HG03196 (cell line): ENCODE data around the gene SLC18A2.

Experiments
- ATAC-seq: cut with Tn5 transposase; IDR thresholded peaks from one replicate; pipeline ENCODE4 v1.9.1; 2021; ENCODE audit not compliant: unreplicated experiment

The SLC18A2 gene

DNA sequence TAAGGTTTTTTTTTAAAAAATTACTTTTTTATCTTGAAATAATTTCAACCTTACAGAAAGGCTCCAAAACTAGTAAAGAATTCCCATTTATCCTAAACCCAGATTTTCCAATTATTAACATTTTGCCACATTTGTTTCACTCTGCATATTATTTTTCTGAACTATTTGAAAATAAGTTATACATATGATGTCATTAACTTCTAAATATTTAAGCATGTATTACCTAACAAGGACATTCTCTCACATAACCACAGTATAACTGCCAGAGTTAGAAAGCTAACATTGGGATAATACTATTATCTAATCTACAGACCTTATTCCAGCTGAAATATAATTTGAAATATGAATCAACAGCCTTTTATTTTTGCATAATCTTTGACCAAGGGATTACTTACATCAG, 65.8 kb downstream of the SLC18A2 start:
- ATAC-seq = no peak

DNA sequence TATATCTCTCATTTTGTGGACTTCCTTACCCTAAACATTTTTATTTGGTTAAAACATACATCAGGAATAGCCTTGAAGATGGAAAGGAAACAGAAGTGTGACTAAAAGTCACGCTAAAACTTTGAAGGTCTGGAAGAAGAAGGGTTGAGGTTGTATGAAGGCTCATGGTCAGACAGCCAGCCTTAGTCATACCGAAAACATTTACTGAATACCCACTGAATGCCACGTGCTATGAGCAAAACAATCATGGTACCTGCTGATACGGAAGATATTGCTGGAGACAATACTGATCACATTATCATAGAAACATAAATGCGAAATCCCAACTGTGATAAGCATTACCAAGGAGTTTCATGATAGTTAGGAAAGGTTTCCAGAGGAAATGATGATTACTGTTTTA, 70.3 kb downstream of the SLC18A2 start:
- no peak for ATAC-seq

DNA sequence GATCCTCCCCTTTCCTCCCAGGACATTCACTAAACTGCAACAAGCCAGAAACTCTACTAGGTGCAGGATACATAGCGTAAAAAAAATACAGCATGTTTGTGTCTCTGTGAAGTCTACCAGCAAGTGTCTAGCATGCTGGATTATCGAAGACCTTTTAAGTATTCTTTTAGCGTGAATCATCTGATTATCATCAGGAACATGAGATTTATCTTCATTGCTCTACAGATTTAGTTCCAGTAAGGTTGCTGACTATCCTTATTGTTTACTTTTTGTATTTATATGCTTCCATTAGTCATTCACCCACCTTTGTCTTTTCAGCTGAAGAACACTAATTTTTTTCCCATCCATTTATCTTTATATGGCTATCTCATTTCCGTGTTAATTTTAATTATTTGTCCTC, 71.5 kb downstream of the SLC18A2 start:
- ATAC-seq = no peak

DNA sequence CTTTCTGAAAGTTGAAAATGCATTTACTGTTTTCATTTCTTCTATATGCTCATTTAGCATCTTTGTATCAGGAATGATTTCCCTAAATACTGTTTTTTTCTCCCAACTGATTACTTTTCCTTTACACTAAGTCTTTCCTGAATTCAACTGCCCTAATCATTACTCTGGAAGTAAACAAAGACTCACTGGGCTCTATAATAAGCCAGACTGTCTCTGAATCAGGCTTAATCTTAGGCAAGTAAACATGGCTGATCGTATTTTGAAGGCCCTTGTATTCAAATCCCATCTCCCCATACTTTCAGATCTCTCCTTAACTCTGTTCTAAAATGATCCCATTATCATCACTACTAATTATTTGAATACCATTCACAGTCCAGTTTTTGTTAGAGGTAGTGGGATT, 72.7 kb downstream of the SLC18A2 start:
- ATAC-seq = no peak

DNA sequence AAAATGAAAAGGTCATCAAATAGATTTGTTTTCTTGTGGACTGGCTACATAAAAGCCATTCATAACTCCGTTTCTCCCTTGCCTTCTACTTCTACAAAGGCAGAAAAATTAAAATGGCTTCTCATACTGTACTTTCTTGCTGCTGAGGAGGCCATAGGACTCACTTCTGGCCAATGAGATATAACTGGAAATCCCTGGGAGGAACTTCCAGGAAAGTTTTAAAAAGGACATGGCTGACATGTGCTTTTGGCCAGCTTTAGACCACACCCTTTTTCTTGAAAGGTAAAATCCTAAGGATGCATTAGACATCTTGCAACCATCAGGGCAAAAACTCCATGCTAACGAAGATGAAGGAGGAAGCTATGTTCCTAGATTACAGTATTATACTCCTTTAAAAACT, 75.8 kb downstream of the SLC18A2 start:
- no peak for ATAC-seq

DNA sequence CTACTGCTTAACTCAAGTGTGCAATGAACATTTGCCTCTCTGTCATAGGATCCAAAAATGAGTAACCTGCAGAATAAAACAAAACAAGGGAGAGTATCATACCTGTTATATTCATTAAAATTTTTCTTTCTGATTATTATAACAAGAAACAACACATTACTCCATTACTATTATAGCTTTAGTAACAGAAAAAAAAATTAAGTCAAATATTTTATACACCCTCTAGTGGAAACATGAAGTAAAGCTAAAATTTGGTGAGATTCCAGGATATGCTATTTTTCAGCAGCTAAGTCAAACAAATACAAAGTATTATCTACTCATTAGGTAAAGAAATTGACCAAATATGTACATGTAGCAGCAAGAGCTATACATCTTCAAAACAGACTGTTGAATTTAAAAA, 78.0 kb downstream of the SLC18A2 start:
- ATAC-seq = no peak

DNA sequence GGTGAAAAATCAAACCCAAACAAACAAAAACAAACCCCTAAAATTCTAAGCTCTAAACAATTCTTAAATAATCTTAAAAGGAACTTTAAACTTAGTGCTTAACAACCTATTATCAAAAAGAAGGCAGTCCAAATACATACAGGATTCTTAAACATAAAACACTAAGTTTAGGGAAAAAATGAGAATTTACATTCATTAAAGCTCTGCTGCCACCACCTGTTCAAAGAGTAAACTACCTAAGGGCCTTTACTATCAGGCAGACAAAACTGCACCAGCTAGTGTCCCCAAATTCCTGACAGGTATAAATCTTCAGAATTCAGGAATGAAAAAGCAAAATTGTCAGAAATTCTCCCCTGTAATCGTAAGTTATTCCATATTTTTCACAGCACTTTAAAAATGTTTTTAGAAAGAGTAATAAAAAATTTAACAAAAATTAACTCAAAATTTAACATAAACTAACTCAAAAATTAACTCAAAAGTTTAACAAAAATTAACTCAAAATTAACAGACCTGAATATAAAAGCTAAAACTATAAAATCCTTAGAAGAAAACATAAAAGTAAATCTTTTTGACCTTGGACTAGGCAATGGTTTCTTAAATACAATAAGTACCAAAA, 79.2 kb downstream of the SLC18A2 start:
- ATAC-seq = no peak

DNA sequence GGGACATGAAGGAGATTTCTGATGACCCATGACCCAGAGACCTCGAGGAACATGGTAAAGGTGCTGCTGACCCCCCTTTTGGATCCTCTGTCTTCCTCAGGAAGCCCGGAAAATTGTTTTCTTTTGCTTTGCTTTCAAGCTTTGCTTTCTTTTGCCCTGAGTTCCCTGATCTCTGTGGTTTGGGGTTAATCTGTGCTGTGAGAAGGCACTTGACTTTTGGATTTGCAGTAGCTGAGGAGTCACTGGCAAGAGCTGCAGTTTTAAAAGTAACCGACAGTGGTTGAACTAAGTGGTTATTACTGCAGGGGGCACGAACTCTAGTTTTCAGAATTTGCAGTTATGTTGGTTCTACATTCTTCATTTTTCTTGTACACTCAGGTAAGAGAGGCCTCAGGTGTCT, 81.3 kb downstream of the SLC18A2 start:
- no peak for ATAC-seq

DNA sequence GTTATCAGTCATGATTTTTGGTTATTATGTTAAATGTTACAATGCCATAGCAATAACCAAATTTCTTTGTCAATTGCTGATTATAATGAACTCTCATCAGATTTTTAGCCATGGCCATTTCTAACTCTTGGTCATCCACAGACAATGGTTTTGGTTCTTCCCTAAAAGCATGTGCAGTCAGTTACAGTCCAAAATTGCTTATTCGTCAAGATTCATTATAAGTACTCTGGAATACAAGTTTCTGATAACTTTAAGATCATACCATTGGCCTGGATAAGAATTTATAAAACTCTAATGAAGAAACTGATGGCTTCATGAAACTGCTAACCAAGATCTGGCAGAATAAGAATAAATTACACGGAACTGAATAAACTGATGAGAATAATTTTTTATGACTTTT, 83.5 kb downstream of the SLC18A2 start:
- no peak for ATAC-seq

DNA sequence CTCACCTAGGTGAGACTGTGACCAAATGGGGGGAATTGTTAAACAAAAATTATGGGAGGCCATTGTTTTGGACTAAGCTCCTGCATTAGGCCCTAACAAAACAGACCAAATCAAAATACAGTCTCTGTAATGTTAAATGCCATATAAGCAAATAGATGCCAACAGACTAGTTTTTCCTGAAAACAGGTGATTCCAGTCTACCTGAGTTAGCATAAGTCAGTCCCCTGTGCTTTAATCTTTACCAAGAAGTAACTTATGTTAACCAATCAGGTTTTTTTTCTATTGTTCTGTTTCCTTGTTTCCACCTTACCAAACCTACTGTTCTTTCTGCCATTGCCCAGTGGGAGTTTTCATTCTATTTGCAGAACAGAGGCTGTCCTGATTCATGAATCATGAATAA, 86.3 kb downstream of the SLC18A2 start:
- no peak for ATAC-seq
